K562 (cell line): ENCODE measurements around the gene NOL4L. TPM values are rescaled to one million over a fixed set of nuclear protein-coding genes. Genes with fewer than 3 reads are reported as not detected.
A peak's percentile ranks its signal among the peaks of the same experiment; 100 is the strongest.

Experiments used
- ATAC-seq: fragments of 200-7000 bp; cut with Tn5 transposase; 3 replicates; pipeline ENCODE4 v1.9.1; 2020; ENCODE audit warnings: moderate library complexity
- BruUV-seq: library from RNA; stranded (reverse); fragments of 400-500 nt; replicated peaks from 2 replicates; lab custom pipeline; 2021; lab: Mats Ljungman, UMichigan
- CTCF ChIA-PET: fragments of 300-600 bp; formaldehyde crosslinking; extraction: SDS; loops from one replicate; lab custom pipeline; 2021; ENCODE audit warnings: low intra/inter-chr PET ratio; lab: Yijun Ruan, JAX
- POLR2A ChIA-PET: fragments of 300-600, 350-650 bp; sonication (Branson Sonifier 250); formaldehyde crosslinking; extraction: SDS; loops from one replicate; lab custom pipeline; 2021; ENCODE audit warnings: antibody characterized with exemption, inconsistent platforms; lab: Yijun Ruan, JAX
- DNase-seq, 4 experiments: peaks; one replicate each; pipeline versions ENCODE4 v3.0.0 to v3.0.0-alpha.2; 2011 to 2018; ENCODE audit warnings: low spot score in 3 of 4, mixed read lengths in 3 of 4; ENCODE audit errors: extremely low read depth in 1 of 4
- FAIRE-seq: peaks from 2 replicates; lab custom pipeline; 2011; peaks lifted over from hg19 to GRCh38; lab: Jason Lieb, UNC
- H2AFZ ChIP-seq: 2 replicates; pipeline ENCODE4 v1.6.0; 2011; ENCODE audit warnings: low read depth, low read length, control low read depth, inconsistent platforms
- H3K27ac ChIP-seq: fragments of 200-600 bp; 3 replicates; pipeline ENCODE4 v1.8.0; 2011; ENCODE audit warnings: low read depth, mild to moderate bottlenecking, control low read depth, inconsistent platforms, low read length, moderate library complexity, mixed read lengths; ENCODE audit errors: extremely low read depth
- H3K27me3 ChIP-seq, 2 experiments: fragments of 300-600 bp in 1 of 2; 2 replicates in 1 of 2; 3 replicates in 1 of 2; pipeline versions ENCODE4 v1.6.0 to v1.8.0; 2011; ENCODE audit warnings: inconsistent platforms in 2 of 2, low read length in 2 of 2, mild to moderate bottlenecking in 1 of 2, mixed read lengths in 1 of 2, moderate library complexity in 1 of 2; ENCODE audit not compliant: control insufficient read depth in 2 of 2, insufficient read depth in 2 of 2
- H3K36me3 ChIP-seq: fragments of 300-600 bp; 3 replicates; pipeline ENCODE4 v1.8.0; 2011; ENCODE audit warnings: mild to moderate bottlenecking, low read length, inconsistent platforms; ENCODE audit not compliant: control insufficient read depth, insufficient read depth
- H3K4me1 ChIP-seq, 2 experiments: fragments of 200-600 bp in 1 of 2; replicated peaks in 1 of 2; 2 replicates in 1 of 2; 3 replicates in 1 of 2; pipeline versions ENCODE4 v1.5.1 to v1.8.0; 2011; ENCODE audit warnings: inconsistent platforms in 2 of 2, low read length in 2 of 2, mild to moderate bottlenecking in 1 of 2, mixed read lengths in 1 of 2, moderate library complexity in 1 of 2; ENCODE audit not compliant: control insufficient read depth in 2 of 2, insufficient read depth in 2 of 2
- H3K4me2 ChIP-seq: 2 replicates; pipeline ENCODE4 v1.6.1; 2011; ENCODE audit warnings: low read length, control low read depth, inconsistent platforms, mixed read lengths; ENCODE audit not compliant: insufficient read depth
- H3K4me3 ChIP-seq: fragments of 200-600 bp; sonication (generic), shearing (Covaris generic); 2 replicates; pipeline ENCODE4 v1.5.1; 2016; ENCODE audit warnings: control low read depth, inconsistent platforms
- H3K79me2 ChIP-seq: fragments of 200-600 bp; 3 replicates; pipeline ENCODE4 v1.8.0; 2011; ENCODE audit warnings: low read length, inconsistent platforms; ENCODE audit not compliant: control insufficient read depth, insufficient read depth
- H3K9ac ChIP-seq, 2 experiments: 2 replicates each; pipeline versions ENCODE4 v1.6.0 to v1.6.1; 2011; ENCODE audit warnings: low read depth in 2 of 2, low read length in 2 of 2, control low read depth in 1 of 2, inconsistent platforms in 1 of 2, mild to moderate bottlenecking in 1 of 2, mixed read lengths in 1 of 2; ENCODE audit not compliant: insufficient read depth in 1 of 2
- H3K9me1 ChIP-seq: one replicate; pipeline ENCODE4 v1.6.0; 2011; ENCODE audit warnings: inconsistent platforms, mild to moderate bottlenecking, low read length, moderate library complexity; ENCODE audit not compliant: control insufficient read depth, insufficient read depth
- H3K9me3 ChIP-seq: replicated peaks from 2 replicates; pipeline ENCODE4 v1.5.1; 2011; ENCODE audit warnings: low read depth, low read length, inconsistent platforms; ENCODE audit not compliant: control insufficient read depth, insufficient read depth
- H4K20me1 ChIP-seq: replicated peaks from 2 replicates; pipeline ENCODE4 v1.6.1; 2011; ENCODE audit warnings: low read length, inconsistent platforms, mixed read lengths; ENCODE audit not compliant: control insufficient read depth, insufficient read depth
- FOXP1 ChIP-seq: sonication (generic); formaldehyde crosslinking; IDR thresholded peaks from 2 replicates; pipeline ENCODE4 v1.8.0; 2022; ENCODE audit warnings: mild to moderate bottlenecking, missing genetic modification reagents
- RBM34 ChIP-seq: fragments of 200-400 bp; formaldehyde crosslinking; IDR thresholded peaks from 2 replicates; pipeline ENCODE4 v1.6.1; 2018; ENCODE audit warnings: low read length, borderline replicate concordance; ENCODE audit not compliant: insufficient read depth
- SIX5 ChIP-seq, 2 experiments: IDR thresholded peaks; 2 replicates each; pipeline ENCODE4 v1.6.1; 2011; ENCODE audit warnings: low read length in 2 of 2, borderline replicate concordance in 1 of 2, low read depth in 1 of 2, mild to moderate bottlenecking in 1 of 2, moderate library complexity in 1 of 2; ENCODE audit not compliant: insufficient read depth in 1 of 2
- TRIM24 ChIP-seq, 2 experiments: fragments of 450-650 bp; IDR thresholded peaks; 2 replicates each; pipeline ENCODE4 v1.6.1; 2016
- ZNF253 ChIP-seq: fragments of 250-450 bp; sonication (Bioruptor Pico); conservative IDR thresholded peaks from 2 replicates; pipeline ENCODE4 v1.6.1; 2021; ENCODE audit warnings: mild to moderate bottlenecking
- ZNF668 ChIP-seq: fragments of 250-450 bp; sonication (Bioruptor Pico); IDR thresholded peaks from 2 replicates; pipeline ENCODE4 v1.8.0; 2022; ENCODE audit warnings: mild to moderate bottlenecking, inconsistent platforms
- WGBS: fragments of 100-300 bp; shearing (Covaris generic); methylation state at CpG from one replicate; pipeline ENCODE4 v1.1.6; 2016; ENCODE audit warnings: low coverage, mixed read lengths; ENCODE audit not compliant: insufficient coverage; ENCODE audit errors: missing lambda C conversion rate; 5-methylcytosine and 5-hydroxymethylcytosine counted together
- in situ Hi-C: fragments of 300-500 bp; cut with MboI; formaldehyde crosslinking; loops from 4 replicates; pipeline ENCODE4 v1.15.0; 2018; ENCODE audit warnings: inconsistent platforms, mixed read lengths
- intact Hi-C: fragments of 100-400 bp; cut with micrococcal nuclease; formaldehyde crosslinking; loops from 2 replicates; pipeline ENCODE4 v1.14.2; 2022
- polyA plus RNA-seq, 8 experiments: library from polyadenylated mRNA; depleted of rRNA in 4 of 8; stranded (reverse) in 5 of 8; unstranded in 3 of 8; fragments of >200 nt; fragmentation: Nextera tagmentation in 2 of 8; fragmentation: Illumina TruSeq in 1 of 8; extraction: Ambion mirVana in 2 of 8; extraction: Trizol in 1 of 8; gene quantifications; 2 replicates each; pipeline versions ENCODE4 v1.2.1 to v1.2.3, GENCODE V29; 2011 to 2014; ENCODE audit warnings: inconsistent platforms in 1 of 8, missing spikeins in 1 of 8
- total RNA-seq, 7 experiments: library from RNA; depleted of rRNA in 6 of 7; stranded (reverse); fragments of >200 nt in 6 of 7; fragmentation: Illumina TruSeq in 2 of 7; extraction: Trizol in 2 of 7; gene quantifications; 2 replicates each; pipeline versions ENCODE4 v1.2.1 to v1.2.3, GENCODE V29; 2011 to 2021; ENCODE audit warnings: low replicate concordance in 1 of 7
- TF ChIP-seq, protein P1 (sequence below): fragments of 450-650 bp; IDR thresholded peaks from 2 replicates; pipeline ENCODE4 v1.6.1; 2016; ENCODE audit warnings: low read depth
- TF ChIP-seq, protein P2 (sequence below), 2 experiments: fragments of 450-650 bp; IDR thresholded peaks; 2 replicates each; pipeline ENCODE4 v1.6.1; 2016
- TF ChIP-seq, protein P3 (sequence below): conservative IDR thresholded peaks from 2 replicates; pipeline ENCODE4 v1.6.1; 2011; ENCODE audit warnings: low read depth, mild to moderate bottlenecking, low read length; ENCODE audit not compliant: control insufficient read depth

Gene NOL4L
- total and polyA plus RNA-seq, 9 of the 15 experiments (the other 6 are each of a cell fraction or from before 2014, with no cell fraction given), result 5.1 to 36.2 (median 13.6) TPM

DNA sequence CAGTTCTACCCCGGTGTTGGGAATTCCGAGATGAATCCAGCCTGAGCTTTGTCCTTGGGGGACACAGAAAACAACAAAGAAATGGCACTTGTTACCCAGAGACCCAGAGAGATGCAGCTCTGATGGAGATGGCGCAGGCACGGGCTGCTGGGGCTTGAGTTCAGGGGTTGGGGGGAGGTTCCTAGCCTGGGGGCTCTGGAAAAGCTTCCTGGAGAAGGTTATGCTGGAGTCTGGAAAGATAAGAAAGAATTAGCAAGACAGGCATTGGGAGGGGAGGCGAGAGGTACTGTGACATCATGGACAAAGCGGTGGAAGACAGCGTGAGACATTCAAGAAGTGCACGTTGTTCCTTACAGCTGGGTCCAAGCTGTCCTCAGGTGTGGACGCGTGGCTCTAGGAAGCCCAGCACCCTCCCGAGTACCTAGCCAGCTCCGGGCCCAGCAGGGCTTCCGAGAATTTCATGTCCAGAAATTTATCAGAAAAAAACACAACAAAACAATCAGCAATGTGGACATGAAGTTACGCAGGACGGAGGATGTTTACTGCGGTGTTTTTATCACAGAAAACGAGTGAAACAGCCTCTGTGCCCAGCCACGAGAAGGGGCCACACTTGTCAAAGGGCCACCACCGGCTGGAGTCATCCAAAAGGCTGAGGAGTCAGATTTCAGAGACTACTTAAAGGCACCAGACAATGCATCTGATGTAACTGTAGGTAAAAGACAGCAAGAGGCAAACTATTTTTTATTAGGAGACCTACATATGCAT lies 49.1 kb upstream of the NOL4L start:
- in situ Hi-C loops, result loop anchor here (25.0 kb wide), 1 partner anchor 1047 kb away; no protein-coding TSS in a partner anchor
- ChIA-PET CTCF (no interaction called here), POLR2A (interaction anchor here (4.6 to 7.8 kb wide), 2 partner anchors 11 to 13 kb away, joined by 39 to 110 read pairs; no protein-coding TSS in a partner anchor)
- DNase-seq, result peak in 3 of 4 experiments; percentile 45 to 84 (median 64)
- Histone ChIP-seq H2AFZ (peak overlapping the region; percentile 80), H3K79me2 (peaks cover 48% of the 10 kb centered on the region), H3K27me3 (no peaks in the 10 kb centered on the region), H3K4me2 (peak overlapping the region; percentile 94), H3K27ac (peak overlapping the region; percentile 85), H3K9ac (peak overlapping the region; percentile 82 to 89), H3K9me3 (no peaks in the 10 kb centered on the region), H3K9me1 (no peaks in the 10 kb centered on the region), H3K4me3 (no peak overlapping the region), H3K4me1 (peaks cover 57 to 71% of the 10 kb centered on the region in 2 experiments), H4K20me1 (no peaks in the 10 kb centered on the region; the same call in 1 of the 2 replicates), H3K36me3 (peaks cover 20% of the 10 kb centered on the region)
- intact Hi-C loops, result loop anchor here (5.0 kb wide), 2 partner anchors 52 to 97 kb away; no protein-coding TSS in a partner anchor
- FAIRE-seq, result peak; percentile 84
- ATAC-seq, result peak; percentile 72
- 7% methylated on average over 19 of the region's 19 CpGs for WGBS
- BruUV-seq, result no TSS peak
- TF ChIP-seq ZNF668 (CRISPR knock-in tag) (no peak), SIX5 (IDR thresholded peaks at IDR 0.05; ENCODE audit: borderline replicate concordance in 1 of 2, insufficient read depth in 1 of 2, low read depth in 1 of 2, low read length in 2 of 2) (no peak), ZNF253 (CRISPR knock-in tag) (no peak), RBM34 (no peak), TRIM24 (IDR thresholded peaks at IDR 0.05) (peak in 1 of 2 experiments; percentile 20; a peak in 1 of 4 replicates), FOXP1 (no peak)
- TF ChIP-seq, protein P1, sequence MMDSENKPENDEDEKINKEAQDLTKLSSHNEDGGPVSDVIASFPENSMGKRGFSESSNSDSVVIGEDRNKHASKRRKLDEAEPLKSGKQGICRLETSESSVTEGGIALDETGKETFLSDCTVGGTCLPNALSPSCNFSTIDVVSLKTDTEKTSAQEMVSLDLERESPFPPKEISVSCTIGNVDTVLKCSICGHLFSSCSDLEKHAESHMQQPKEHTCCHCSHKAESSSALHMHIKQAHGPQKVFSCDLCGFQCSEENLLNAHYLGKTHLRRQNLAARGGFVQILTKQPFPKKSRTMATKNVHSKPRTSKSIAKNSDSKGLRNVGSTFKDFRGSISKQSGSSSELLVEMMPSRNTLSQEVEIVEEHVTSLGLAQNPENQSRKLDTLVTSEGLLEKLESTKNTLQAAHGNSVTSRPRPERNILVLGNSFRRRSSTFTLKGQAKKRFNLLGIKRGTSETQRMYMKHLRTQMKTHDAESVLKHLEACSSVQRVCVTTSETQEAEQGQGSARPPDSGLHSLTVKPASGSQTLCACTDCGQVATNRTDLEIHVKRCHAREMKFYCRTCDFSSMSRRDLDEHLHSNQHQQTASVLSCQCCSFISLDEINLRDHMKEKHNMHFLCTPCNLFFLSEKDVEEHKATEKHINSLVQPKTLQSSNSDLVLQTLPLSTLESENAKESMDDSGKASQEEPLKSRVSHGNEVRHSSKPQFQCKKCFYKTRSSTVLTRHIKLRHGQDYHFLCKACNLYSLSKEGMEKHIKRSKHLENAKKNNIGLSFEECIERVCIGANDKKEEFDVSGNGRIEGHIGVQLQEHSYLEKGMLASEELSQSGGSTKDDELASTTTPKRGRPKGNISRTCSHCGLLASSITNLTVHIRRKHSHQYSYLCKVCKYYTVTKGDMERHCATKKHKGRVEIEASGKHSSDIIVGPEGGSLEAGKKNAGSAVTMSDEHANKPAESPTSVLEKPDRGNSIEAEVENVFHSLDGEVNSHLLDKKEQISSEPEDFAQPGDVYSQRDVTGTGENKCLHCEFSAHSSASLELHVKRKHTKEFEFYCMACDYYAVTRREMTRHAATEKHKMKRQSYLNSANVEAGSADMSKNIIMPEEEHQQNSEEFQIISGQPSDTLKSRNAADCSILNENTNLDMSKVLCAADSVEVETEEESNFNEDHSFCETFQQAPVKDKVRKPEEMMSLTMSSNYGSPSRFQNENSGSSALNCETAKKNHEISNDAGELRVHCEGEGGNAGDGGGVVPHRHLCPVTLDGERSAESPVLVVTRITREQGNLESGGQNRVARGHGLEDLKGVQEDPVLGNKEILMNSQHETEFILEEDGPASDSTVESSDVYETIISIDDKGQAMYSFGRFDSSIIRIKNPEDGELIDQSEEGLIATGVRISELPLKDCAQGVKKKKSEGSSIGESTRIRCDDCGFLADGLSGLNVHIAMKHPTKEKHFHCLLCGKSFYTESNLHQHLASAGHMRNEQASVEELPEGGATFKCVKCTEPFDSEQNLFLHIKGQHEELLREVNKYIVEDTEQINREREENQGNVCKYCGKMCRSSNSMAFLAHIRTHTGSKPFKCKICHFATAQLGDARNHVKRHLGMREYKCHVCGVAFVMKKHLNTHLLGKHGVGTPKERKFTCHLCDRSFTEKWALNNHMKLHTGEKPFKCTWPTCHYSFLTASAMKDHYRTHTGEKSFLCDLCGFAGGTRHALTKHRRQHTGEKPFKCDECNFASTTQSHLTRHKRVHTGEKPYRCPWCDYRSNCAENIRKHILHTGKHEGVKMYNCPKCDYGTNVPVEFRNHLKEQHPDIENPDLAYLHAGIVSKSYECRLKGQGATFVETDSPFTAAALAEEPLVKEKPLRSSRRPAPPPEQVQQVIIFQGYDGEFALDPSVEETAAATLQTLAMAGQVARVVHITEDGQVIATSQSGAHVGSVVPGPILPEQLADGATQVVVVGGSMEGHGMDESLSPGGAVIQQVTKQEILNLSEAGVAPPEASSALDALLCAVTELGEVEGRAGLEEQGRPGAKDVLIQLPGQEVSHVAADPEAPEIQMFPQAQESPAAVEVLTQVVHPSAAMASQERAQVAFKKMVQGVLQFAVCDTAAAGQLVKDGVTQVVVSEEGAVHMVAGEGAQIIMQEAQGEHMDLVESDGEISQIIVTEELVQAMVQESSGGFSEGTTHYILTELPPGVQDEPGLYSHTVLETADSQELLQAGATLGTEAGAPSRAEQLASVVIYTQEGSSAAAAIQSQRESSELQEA, result no peak
- TF ChIP-seq, protein P2, sequence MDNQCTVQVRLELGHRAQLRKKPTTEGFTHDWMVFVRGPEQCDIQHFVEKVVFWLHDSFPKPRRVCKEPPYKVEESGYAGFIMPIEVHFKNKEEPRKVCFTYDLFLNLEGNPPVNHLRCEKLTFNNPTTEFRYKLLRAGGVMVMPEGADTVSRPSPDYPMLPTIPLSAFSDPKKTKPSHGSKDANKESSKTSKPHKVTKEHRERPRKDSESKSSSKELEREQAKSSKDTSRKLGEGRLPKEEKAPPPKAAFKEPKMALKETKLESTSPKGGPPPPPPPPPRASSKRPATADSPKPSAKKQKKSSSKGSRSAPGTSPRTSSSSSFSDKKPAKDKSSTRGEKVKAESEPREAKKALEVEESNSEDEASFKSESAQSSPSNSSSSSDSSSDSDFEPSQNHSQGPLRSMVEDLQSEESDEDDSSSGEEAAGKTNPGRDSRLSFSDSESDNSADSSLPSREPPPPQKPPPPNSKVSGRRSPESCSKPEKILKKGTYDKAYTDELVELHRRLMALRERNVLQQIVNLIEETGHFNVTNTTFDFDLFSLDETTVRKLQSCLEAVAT (IDR thresholded peaks at IDR 0.05), result 0 out of 4 replicates have a peak, but pooled peaks of 1 of the 2 experiments have one; percentile 16
- TF ChIP-seq, protein P3, sequence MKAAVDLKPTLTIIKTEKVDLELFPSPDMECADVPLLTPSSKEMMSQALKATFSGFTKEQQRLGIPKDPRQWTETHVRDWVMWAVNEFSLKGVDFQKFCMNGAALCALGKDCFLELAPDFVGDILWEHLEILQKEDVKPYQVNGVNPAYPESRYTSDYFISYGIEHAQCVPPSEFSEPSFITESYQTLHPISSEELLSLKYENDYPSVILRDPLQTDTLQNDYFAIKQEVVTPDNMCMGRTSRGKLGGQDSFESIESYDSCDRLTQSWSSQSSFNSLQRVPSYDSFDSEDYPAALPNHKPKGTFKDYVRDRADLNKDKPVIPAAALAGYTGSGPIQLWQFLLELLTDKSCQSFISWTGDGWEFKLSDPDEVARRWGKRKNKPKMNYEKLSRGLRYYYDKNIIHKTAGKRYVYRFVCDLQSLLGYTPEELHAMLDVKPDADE, result no peak
